CMK (cell line): ENCODE data around the gene PITPNC1.
"Not testable (repeated sequence)": the region's sequence is repeated elsewhere in the genome, so short reads cannot be mapped to it uniquely, and the experiment has no call there.

Source experiments
- DNase-seq: peaks from one replicate; pipeline ENCODE4 v3.0.0-alpha.2; 2010; ENCODE audit warnings: low read depth

The PITPNC1 gene

GRCh38 chr17:67369676-67370075 is 7.4 kb upstream of the PITPNC1 start:
- no peak for DNase-seq

GRCh38 chr17:67372751-67373150 is 4.3 kb upstream of the PITPNC1 start:
- no peak for DNase-seq

DNA sequence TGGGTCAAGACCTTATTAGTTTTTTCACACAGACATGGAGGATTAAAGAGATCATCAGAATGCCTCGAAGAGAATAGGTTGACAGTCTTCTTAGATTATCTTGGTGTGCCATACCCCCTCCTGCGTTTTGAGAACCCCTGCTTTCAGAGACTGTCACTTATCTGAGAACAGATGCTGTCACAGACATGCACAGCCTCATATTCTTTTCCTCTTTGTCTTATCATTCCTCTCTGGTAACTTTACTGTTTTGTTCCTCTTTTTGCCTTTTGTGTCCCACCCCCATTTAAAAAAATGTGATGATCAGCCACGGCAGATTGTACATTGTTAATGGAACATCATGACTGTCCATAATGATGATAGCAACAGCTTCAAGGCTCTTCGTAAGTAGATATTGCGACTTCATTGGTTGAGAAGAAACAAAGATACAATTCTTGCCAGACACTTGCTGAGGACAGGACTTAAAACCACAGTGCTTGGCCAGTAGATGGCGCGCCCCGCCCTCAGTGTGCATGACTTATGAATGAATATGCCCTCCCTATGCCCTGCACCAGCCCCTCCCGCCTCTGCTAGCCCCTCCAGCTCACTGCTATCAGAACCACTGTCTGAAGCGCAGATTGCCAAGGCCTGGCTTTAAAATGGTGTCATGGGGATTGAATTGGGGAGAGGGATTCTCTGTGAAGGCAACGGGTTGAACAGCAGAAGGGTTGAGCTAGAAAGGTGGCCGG is 2.6 kb upstream of the PITPNC1 start:
- peak; percentile 79 for DNase-seq

GRCh38 chr17:67375054-67375427 is 2.0 kb upstream of the PITPNC1 start:
- no peak for DNase-seq

GRCh38 chr17:67375716-67376115 is 1.4 kb upstream of the PITPNC1 start:
- no peak for DNase-seq

DNA sequence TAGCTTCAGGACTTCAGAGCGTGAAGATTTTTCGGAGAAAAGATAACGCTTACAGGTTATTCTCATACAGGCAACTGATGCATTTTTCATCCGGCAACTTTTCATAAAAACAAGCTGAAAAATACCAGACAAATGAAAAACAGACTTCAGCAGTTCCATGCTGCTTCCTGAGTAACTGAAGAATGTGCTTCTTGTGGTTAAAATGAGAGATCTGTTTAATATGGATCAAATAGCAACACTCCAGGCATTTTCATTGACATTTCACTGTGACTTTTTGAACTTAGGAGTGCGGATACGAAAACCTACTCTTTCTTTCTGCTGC is 705 bp upstream of the PITPNC1 start:
- DNase-seq: no peak

DNA sequence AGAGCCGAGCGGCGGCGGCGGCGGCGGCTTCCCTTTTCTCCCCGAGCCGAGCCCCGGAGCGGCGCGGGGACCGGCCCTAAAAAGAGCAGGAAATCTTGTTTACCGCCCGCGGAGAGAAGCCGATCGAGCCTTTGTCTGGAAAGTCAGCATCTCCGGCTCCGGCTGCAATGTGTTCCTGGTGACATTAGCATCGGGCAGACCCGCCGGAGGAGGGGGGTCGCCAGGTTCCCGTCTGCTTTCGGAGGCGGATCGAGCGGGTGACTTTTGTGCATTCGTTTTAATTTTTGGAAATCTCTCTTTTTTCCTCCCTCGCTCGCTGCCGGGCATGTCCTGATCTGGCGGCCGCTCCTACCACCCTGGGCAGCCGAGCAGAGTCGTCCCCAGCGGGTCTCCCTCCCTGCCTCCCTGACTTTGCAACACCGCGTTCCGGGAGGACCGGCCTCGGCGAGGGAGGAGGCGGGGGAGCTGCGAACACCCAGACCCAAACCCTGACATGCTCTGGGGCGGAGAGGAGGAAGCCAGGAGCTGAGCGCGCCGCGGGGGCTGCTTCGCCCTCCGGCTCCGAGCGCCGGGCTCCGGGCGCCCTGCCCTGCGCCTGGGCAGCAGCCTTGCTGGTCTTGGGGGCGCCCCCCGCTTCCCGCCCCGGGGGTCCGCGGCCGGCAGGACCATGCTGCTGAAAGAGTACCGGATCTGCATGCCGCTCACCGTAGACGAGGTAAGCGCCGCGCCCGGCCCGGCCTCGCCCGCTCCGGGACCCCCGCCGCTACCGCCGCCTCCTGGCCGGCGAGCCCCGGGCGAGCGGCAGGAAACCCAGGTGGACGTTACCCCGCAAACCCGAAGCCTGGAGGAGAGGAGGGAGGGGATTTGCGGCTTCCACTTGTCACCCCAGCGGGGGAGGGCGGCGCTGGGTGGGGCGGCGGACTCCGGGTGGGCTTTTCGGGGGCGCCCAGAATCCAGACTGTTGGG is 690 bp downstream of the PITPNC1 start:
- DNase-seq: no peak

GRCh38 chr17:67378454-67379250 is 1.6 kb downstream of the PITPNC1 start:
- no peak for DNase-seq

DNA sequence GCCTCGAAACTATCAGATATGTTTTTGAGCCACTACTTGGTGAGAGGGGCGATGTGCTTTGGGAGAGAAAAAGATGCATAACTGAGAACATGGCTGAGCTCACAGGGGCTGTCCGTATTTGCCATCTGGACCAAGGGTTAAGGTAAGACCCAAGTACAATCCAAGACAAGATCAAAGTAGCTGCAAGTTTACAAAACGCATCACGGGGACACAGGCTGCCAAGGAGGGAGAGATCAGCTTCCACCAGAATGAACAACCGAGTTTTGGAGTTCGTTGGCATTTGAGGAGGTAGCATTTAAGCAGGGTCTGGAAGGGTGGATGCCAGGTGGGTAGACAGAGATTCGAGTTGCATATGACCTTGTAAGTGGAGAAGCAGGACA is 2.2 kb downstream of the PITPNC1 start:
- DNase-seq: no peak

DNA sequence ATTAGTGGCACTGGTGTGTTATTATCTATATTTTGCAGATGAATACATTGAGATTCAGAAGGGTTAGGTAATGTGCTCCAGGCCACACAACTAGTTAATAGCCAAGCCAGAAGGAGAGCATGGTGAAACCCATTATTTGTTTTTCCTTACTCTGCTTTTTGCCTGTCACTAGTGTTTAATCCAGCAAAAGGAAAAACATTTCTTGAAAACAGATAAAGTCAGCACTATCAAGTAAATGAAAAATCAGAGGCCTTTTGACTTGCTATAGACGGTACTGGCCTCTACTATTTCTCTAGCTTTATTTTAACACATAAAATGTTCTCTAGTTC is 4.8 kb downstream of the PITPNC1 start:
- no peak for DNase-seq

DNA sequence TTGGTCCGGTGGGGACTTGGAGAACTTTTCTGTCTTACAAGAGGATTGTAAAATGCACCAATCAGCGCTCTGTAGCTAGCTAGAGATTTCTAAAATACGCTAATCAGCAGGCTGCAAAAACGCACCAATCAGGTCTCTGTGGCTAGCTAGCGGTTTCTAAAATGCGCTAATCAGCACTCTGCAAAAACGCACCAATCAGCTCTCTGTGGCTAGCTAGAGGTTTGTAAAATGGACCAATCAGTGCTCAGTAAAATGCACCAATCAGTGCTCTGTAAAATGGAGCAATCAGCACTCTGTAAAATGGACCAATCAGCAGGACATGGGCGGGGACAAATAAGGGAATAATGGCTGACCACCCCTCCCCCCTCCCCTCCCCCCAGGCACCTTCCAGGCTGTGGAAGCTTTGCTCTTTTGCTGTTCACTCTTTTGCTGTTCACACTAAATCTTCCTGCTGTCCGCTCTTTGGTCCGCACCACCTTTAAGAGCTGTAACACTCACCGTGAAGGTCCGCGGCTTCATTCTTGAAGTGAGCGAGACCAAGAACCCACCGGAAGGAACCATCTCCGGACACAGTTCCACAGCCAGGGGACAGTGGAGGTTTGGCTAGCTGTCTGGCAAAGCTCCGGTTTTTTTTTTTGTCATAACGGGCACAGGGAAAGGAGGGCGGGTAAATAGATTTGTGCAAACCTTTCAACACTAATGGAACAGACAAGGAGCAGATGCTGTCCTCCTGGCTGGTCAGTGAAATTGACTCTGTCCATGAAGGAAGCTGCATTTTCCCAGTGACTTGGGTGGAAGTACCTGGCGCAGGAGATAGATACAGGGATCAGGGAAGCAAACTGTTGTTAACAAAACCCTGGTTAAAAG is 8.3 kb downstream of the PITPNC1 start:
- no peak for DNase-seq

DNA sequence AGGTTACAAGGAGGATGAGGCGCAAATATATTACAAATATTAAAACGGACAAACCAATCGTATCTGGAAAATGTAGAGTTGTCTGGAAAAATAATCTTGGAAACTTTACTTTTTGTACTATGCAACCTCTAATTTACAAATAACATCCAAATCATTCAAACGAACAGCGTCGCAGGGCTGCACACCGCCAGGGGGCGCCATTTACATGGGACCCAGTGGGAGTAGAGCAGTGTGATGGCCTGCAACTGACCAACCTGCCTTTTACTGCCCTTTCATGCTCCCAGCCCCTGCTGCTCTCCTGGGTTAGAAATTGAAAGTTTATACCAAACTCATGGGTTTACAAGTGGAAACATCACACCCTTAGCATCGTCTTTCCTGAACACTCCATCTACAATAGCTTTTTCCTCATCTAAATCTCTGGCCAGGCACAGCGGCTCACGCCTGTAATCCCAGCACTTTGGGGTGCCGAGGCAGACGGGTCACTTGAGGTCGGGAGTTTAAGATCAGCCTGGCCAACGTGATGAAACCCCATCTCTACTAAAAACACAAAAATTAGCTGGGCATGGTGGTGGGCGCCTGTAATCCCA is 10.0 kb downstream of the PITPNC1 start:
- no peak for DNase-seq

GRCh38 chr17:67388536-67388935 is 11.5 kb downstream of the PITPNC1 start:
- DNase-seq: not testable (repeated sequence)

DNA sequence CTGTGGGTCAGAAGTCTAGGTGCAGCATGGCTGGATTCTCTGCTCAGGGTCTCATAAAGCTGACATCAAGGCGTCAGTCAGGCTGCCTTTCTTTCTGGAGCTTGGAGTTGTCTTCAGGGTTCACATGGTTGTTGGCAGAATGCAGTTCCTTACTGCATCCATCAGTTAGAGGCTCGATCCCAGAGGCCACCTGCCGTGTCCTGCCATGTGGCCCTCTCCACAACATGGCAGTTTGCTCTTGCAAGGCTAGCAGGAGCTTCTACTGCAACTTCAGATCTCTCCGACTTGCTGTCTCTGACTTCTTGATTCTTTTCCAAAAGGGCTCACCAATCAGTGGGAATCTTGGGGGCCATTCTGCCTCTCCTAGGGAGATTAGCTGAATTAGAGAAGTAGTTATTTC is 11.9 kb downstream of the PITPNC1 start:
- no peak for DNase-seq

DNA sequence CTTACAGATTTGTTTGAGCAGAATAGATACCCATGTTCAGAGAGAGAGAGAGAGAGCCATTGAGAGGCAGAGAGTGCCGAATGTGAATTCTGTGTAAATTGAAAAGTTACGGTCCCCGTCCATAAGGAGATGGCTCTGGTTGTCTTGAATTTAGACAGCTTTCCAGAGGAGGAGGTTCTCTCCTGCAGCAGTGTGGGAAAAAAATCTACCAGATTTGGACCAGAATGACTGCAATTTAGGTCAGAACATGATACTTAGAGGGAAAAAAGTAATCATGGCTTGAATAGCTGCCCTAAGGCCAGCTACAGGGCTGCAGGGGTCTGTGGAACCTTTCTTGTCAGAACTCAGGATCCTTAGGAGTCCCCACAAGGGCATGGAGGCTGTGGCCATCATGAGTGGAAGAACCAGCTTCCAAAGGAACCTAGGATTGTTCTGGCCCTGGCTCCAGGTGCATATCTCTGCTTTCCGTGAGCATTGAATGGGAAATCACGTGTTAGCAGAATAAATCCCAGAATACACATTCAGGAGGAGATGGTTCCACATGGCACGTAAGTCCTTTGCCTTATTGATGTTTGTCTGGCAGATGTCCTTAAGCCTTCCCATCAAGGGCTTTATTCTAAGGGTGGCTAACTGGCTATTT is 13.0 kb downstream of the PITPNC1 start:
- no peak for DNase-seq

- DNase-seq: no peak
These were observed 13.7 kb downstream of the PITPNC1 start for GRCh38 chr17:67390646-67391361.

DNA sequence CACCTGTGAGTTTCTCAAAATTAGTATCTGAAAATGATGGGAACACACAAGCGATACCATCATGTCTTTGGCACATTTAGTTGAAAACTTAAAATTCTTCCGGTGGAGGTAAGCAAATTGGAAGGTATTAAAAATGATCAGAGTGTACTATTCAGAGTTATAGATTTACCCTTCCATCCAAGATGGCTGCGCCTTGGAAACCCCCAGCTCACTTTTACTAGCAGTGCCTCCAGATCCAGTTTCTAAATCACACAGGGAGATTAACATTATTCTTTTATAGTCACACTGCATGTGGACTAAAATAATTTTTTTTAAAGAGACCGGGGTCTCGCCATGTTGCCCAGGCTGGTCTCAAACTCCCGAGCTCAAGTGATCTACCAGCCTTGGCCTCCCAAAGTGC is 15.0 kb downstream of the PITPNC1 start:
- DNase-seq: no peak

GRCh38 chr17:67393809-67394397 is 16.8 kb downstream of the PITPNC1 start:
- DNase-seq: no peak

- DNase-seq: no peak
These were observed 22.6 kb downstream of the PITPNC1 start for GRCh38 chr17:67399676-67400075.

DNA sequence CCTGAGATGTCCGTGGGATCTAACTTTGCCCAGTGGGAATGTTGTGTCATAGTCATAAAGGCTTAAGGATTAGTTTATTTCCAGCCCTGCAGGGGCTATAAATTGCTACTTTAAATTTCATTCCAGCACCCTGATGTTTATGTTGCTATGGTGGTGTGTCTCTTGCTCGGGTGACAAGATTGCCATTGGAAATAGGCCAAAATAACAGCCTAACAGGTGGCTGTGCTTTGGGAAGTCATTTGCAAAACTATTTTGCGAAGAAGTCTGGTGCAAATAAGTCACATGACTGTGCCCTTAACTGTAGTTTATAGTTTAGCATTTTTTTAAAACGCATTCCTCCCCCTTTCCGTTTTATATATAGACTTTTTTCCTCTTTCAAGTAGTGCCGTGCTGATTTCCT is 23.1 kb downstream of the PITPNC1 start:
- no peak for DNase-seq
